CD4-positive, alpha-beta T cell treated with Interferon alpha-2 for 1 hour (primary cell): Measurements from ENCODE around the gene ZBP1.

Experiments used
- DNase-seq, 2 donors: peaks; one replicate each; pipeline ENCODE4 v3.0.0-alpha.2; 2020 to 2022

The ZBP1 gene

DNA sequence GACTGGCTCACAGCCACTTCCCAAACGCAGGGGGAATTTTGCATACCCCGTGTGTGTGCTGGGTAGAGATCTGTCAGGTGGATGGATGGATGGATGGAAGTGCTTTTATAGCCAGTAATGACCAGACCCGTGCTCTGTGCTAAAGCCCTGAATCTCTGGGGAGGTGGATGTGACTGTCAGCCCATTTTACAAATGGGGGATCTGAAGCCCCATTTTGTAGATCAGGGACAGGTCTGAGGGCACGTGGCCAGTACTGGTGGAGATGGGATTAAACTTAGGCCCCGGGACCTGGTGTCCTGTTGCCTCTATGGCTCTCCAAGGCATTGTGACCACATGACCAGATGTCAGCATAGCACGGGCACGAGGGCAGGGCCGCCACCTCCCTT, 38.2 kb upstream of the ZBP1 start:
- DNase-seq = no peak

DNA sequence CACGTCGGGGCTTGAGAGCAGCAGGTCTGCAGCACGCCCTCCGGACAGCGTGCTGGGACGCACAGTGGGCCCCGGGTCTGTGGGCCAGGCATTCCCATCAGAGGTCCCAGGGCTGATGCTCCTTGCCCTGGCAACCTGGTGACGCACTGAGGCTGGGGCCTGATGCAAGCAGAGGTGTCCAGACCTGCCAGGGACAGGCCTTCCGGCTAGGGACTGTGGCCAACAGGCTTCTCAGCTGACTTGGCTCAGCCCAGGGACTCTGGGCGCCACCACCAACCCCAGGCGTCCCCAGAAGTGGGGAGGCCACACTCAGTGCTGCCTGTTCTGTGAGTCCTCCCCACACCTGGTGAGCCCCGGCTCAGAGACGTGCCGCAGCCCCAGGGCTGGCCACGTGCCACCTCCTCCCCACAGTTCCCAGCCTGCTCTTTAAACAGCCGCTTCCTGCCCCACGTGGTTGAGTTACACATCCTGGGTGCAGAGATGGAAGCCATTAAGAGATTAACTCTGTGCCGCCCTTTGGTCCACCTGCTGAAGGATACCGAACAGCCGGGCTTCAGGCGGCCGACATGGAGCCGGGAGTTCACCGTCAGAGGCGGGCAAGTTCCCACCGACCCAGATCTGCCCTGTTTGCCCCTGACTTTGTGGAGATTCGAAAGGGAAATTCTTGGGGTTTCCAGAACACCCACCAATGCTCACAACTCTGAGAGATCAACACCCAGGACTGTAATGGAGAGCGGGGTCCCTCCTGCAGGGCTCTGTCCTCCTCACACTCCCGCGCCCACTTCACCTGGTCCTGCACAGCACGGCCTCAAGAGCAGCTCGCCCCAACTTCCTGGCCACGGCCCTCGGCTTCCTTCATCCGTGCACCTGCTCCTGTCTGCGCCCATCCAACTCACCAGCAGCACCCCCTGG, 37.6 kb upstream of the ZBP1 start:
- DNase-seq = peak; percentile 35 to 61

DNA sequence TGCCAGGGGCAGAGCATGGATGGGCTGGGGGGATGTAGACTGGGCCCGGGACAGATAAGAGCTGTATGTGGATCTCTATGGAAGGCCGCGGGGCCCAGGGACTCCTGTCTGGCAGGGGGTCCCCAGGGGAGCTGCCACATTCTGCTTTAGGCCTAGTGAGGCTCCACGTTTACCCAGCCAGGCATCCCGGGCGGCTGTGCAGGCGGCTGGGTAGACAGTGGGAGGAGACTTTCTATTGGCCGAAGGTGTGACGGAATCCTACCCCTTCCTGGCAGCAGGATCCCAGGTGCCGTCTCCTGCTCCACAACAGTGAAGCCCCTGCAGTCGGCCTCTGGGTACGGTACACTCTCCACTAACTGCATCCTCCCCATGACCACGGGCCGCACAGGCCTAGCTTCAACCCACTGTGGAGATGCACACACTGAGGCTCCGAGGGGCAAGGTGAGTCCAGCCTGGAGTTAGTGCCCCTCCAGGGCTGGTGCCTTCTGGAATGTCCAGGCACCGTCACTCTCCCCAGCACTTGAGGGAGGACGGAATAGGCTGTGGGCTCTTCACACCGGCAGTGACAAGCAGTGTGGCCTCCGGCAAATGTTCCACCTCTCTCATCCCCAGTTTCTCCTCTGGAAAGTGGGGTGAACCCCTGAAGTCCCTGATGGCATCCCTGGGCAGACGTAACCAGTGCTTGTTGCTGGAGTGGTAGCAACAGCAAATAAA, 36.8 kb upstream of the ZBP1 start:
- DNase-seq = no peak

DNA sequence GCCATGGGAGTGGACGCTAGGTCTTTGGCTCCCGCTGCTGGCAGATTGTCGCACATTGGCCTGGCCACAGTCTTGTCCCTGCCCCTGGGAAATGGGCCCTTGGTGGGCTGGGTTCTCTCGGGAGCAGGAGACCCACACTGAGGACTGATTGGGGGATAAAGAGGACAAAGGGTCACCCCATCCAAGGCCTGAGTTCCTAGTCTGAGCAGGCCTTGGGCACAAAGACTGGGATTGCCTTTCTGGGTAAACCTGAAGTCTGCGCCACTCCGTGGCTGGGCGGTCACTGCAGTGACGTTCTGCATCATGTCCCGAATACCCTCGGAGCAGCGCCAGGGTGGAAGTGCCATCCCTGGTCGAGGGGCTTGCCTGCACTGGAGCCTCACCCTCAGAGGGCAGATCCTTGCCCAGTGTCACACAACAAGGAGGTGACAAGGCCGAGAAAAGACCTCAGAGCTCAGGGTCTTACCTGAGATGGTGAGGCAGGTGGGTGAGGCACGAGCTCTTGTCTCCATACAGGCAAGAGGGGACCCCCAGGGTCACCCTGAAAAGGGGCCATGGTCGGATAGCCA, 36.1 kb upstream of the ZBP1 start:
- DNase-seq = no peak

DNA sequence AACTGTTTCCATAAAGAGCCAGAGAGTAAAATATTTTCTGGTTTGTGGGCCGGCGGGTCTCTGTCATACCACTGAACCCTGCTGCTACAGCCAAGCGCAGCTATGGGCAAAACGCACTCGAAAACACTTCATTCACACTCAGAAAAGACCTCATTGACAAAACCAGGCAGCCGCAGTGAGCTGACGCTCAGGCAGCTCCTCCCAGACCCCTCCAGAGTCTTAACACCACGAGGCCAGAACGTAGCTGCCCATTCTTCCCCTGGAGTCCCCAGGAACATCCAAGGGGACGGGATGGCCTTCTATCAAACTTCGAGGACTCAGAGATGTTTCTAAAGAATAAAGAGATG, 35.6 kb upstream of the ZBP1 start:
- no peak for DNase-seq

DNA sequence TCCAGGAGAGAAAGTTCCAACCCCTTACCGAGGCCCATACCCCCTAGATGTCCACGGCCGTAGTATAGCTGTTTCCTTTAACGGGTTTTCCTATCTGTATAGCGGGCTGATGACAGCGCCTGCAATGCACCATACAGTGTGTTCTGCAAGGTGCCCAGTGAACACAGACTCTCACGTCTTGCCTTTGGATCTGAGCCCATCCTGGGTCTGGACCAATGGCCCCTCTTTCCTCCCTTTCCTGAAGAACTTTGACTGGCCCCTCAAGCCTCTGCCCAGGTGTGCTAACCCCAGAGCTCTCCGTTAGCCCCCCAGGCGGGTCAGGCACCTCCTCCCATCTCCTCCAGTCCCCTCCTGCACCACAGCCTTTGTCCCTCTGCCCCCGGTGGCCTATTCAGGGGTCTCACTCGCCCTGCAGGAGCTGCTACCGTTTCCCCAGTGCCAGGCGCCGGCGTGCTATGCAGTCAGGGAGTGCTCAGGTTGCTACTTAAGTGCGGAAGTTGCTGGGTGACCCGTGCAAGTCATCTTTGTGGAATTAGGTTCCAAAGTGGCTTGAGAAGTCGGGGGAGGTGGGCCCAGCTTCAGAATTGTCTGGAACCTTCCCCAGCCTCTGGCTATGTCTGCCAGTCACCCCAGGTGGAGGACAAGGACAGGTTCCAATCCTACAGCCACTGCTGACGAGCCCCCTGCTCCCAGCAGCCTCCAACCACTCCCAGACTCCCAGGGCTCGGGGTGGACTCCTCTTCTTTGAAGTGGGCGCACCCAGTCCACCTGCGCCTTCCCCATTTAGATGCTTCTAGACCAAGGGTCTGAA, 35.0 kb upstream of the ZBP1 start:
- no peak for DNase-seq

DNA sequence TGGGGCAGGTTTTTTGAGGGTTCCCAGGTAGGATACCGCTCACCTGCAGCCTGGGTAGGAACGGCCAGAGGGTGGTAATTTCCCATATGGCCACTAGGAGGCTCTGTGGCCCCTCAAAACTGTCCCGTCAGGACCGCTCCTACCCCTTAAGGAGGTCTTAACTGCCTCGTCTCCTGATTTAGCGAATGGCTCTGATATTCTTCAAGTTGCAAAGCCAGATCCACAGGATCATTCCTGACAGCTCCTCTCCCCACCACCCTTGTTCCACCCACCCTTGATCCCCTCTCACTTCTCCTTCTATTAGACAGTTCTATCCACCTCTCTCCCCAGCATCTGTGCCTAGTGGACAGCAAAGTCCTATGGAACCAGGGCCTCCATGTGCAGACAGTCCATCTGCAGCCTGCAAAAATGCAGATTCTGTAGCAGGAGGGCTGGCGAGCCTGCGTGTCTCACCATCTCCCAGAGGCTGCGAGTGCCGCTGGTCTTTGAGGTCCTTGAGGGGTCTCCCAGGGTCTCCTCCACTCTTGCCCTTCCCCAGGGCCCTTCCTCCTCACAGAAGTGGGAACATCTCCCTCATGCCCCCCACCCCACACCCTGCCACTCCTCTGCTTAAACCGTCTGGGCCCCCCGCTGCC, 34.3 kb upstream of the ZBP1 start:
- DNase-seq = peak; percentile 52 to 71

DNA sequence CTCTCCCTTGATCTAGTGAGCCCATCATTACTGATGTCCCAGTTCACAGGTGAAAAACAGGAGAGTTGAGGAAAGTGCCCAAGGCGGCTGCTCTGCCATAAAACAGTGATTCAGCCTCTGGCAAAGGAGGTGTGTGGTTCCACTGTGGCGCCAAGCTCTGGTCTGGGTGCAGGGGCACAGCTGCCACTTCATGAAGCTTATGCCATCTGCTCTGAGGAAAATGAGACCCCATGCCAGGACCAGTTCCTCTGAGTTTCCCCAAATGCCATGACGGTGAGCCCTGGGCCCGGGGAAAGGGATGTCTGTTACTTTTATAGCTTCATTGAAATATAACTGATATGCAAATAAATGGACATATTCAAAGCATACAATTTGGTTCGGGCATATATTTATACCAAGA, 33.7 kb upstream of the ZBP1 start:
- no peak for DNase-seq

DNA sequence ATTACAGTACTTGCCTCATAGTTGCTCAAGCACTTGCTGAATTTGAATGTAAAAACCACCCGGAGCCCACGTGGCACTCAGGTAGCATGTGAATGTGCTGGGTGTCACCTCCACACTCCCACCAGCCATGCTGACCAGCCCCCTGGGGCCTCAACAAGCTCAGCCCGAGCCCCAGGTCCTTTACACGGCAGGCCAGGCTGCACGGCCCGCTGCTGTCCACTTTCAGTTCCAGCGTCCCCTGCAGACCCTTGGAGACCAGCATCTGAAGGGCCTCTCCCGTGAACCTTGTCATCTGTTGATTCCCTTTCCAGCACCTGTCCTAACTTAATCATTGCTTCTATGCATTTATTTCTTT, 33.3 kb upstream of the ZBP1 start:
- DNase-seq = no peak

DNA sequence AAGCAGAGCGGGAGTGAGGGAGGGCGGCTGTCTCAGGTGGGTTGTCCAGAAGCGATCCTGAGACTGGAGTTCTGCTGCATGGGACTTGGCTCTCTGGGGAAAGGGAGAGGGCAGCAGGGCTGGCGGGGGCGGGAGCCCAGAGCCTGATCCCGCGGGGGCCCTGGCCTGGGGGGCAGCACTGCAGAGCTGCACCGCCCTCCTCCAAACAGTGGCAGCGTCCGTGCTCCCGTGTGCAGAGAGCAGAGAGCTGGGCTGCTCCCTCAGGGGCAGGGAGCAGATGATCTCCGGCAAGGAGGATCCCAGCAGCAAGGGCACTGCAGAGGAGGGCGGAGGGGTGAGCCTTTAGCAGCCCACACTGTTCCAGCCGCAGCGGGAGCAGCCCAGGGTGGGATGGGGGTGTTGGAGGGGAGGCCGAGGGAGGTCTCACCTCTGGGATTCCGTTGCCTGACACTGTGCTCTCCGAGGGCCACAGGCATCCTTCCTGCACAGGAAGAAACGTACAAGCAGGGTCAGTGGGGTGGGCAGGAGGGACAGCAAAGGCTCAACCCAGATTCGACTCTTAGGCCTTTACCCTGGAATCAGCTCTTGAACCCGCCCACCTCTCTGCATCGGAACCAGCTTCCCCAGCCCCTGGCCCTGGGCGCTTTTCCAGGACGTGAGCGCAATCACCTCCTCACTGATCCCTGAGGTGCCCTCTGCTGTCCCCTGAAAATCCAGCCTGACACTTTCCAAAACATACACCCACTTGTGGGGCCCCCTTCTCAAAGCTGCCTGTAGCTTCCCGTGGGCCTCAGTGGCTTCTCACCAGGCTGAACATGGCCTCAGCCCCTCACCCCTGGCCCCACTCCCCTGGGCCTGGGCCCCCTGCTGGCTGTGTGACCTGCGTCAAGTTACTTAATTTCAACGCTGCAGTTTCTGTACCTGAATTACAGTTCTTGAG, 32.6 kb upstream of the ZBP1 start:
- no peak for DNase-seq

DNA sequence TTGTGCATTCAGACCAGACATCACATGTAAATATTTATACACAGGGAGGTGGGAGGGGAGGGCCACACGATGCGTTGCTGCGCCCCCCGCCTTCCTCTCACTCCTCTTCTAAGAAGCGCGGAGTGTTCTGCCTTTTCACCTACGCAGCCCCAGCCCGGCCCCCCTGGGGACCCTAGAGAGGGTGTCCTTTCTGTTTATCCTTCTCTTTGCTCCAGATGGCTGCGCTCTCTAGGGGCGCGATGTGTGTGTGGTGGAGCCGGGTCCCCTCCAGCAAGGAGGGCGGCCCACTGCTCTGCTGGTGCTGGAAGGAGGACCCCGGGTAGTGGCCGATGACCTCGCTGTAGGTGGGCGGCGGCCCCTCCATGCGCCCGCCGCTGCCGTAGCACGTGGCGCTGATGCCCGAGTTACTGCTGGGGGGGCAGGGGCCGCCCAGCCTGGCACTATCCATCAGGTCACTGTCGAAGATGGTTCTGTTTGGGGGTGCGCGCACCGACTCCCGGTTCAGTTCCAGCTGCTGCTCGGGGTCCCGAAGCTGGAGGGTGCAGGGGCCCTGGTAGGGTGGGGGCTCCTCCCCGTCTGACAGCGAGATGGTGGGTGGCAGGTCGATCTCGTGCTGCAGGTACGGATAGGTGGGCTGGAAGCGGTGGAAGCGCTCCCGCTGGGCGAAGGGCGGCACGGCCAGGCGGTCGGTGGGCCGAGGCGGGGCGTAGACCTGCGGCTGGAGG, 31.8 kb upstream of the ZBP1 start:
- no peak for DNase-seq

DNA sequence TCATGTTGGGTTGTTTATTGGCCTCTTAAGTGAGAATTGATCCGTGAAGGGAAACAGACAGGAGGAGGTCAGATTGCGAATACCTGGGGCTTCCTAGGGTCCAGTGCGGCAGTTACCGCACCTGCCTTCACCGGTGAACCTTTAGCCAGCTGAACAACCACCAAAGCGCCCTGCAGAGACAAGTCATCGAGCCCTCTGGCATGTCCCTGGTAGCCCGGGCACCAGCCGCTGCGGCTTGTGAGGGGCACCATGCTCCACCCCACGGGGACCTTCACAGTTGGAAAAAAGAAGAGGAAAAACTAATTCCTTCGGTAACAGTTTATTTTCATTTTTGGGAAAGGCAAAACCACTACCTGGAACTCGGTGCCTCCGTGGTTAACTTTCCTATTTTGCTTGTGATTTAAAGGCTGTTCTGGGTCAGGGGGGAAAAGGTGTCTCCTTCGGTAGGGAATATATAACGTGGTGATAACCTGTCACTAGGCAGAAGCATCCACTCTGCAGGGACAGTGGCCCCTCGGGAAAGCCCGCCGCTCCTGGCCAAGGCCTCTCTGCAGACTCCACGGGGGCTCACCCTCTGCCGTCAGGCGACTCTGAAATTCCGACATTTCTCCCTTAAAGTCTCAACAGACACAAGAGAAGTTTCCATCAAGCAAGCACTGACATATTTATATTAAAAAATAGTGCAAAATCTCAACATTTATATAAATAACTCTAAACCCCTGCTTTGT, 30.7 kb upstream of the ZBP1 start:
- no peak for DNase-seq

DNA sequence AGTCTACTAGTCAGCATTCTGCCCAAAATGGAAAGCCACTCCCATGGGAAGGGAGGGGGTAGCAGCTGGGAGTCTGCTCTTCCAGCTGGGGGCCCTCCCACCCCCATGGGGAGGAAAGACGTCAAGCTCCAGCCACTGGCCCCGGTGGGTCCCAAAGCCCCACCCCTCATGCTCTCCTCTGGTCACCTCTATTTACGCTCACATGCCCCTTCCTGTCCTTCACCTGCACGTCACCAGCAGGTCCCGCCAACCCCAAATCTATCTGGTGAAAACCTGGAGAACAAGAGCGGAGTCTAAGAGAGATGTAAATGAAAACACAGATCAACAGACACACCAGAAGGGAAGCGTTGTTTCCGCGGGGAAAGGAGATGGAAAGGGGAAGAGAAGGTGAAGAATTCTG, 30.0 kb upstream of the ZBP1 start:
- DNase-seq = no peak

DNA sequence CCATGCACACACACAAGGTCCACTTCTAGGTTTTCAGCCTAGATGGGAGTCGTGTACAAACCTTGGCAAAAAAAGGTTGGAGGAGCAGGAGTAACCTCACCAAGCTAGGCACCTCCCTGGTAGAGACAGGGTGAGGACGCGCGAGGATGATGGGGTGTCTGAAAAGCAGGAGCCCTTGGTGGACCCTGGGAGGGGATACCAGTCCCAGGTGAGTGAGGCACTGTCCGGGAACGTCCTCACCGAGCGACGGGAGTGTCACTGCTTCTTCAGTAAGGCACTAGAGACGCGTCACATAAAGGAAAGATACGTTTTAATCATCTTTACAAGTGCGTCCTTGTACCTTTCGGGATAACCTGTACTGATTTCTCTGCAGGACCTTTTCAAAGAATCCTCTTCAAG, 29.4 kb upstream of the ZBP1 start:
- no peak for DNase-seq

DNA sequence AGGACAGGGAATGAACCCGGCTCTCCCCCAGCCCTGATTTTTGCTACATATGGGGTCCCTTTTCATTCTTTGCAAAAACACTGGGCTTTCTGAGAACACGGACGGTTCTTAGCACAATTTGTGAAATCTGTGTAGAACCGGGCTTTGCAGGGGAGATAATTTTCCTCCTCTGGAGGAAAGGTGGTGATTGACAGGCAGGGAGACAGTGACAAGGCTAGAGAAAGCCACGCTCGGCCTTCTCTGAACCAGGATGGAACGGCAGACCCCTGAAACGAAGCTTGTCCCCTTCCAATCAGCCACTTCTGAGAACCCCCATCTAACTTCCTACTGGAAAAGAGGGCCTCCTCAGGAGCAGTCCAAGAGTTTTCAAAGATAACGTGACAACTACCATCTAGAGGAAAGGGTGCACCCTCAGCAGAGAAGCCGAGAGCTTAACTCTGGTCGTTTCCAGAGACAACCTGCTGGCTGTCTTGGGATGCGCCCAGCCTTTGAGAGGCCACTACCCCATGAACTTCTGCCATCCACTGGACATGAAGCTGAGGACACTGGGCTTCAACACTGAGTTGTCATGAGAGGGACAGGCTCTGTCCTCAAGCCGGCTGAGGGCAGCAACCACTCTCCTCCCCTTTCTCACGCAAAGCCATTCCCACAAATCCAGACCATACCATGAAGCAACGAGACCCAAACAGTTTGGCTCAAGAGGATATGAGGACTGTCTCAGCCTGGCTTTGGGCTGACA, 28.8 kb upstream of the ZBP1 start:
- no peak for DNase-seq

DNA sequence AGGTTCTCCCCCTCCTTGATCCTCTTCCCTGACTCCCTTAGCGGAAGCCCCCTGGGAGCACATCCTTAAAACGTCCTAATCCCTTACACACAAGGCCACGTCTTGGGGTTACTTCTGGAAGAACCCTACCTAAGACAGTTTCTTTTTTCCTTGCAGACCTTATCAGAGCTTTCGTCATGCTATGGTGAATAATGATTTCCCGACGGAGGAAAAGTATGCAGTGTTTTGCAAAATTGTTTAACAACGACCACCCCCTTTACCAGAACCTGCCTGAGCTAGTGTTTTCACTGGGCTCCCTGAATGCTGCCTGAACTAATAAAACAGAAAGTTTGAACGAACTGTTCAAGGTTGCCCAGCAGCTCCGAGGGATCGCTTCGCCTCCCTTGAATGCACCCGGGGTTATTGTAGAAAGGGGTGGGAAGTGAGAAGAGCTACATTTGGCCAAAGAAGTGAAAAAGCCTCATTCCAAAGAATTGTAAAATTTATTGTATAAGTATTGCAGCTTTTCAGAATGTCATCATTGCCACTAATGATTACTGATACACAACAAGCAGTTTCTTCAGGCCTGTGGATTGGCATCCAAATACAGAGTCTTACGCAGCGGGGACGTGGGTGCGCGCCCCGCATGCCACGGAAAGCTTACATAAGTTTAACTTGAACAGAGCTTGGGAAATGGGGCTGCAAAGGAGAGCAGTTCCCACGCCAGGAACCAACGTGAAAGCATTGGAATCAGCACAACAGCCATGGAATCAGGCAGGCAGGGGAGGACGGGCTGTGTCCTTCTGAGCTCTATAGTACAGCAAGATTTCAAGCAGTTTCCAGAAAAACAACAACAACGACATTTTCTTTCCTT, 27.9 kb upstream of the ZBP1 start:
- DNase-seq = no peak

DNA sequence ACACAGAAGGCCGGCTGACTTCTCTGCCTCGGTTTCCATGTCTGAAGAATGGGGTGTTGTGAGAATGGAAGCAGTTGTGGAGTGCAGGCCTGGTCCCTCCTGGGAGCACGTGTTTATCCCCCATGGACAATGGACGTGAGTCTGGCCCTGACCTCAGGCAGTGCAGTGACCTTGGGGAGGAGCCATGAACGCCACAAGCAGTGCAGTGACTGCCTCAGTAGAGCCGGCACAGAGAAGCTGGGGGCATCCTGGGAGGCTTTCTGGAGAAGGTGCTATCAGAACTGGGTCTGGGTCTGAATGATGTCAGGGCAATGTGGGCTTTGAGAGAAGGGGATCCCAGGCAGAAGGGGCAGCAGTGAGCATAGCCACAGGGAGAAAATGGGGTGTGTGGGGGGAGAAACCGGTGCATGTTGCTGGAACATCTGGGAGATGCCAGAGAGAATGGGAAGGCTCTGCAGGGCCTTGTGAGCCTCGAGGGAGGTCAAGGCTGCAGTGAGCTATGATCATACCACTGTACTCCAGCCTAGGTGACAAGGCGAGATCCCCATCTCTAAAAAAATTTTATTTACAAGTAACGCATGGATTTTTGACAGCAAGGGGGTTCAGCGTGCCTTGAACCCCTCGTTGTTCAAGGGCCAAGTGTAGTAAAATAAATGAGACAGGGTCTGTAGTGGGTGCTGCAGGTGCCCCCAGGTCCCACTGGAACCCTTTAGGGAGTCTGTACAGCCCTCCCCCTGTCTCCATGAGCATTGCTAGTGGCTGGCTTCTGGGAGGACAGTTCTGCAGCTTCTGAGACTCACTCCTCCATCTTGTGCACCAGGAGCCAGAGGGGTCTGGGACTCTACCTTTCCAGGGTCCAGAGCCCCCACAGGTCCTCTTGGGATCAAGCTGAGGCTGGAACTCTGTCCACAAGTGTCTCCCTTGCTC, 27.0 kb upstream of the ZBP1 start:
- no peak for DNase-seq

DNA sequence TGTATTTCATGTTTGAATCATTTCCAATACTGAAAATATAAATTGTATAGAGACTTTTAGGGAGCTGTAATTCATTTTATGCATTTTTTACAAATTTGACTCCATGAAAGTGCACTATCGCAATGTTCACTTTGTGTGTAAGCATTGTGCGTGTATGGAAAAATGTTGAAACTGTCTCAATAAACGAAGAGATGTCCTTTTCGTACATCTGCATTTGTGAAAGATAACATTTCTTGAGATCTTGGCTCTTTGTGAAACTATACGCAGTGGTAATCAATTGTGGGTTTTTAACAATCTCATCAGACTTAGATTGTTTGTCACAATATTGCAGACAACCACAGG, 18.6 kb upstream of the ZBP1 start:
- no peak for DNase-seq
